Suprapubic skin (tissue), 4 donors: Measurements from ENCODE around the gene EPS8L1.

ENCODE experiments used
- CTCF ChIP-seq, 2 donors: fragments of 200-600 bp in 1 of 2; fragments of 450-650 bp in 1 of 2; sonication (generic) in 1 of 2; IDR thresholded peaks; one replicate each; pipeline ENCODE4 v1.5.1; 2016 to 2019; ENCODE audit warnings: antibody characterized with exemption in 2 of 2, mild to moderate bottlenecking in 1 of 2, moderate library complexity in 1 of 2
- EP300 ChIP-seq: sonication (generic); formaldehyde crosslinking; IDR thresholded peaks from one replicate; pipeline ENCODE4 v1.6.1; 2017; ENCODE audit warnings: antibody characterized with exemption
- POLR2A ChIP-seq, 2 donors: fragments of 450-650 bp; IDR thresholded peaks; one replicate each; pipeline ENCODE4 v1.6.1; 2017; ENCODE audit warnings: antibody characterized with exemption in 2 of 2, mild to moderate bottlenecking in 2 of 2, moderate library complexity in 2 of 2
- POLR2AphosphoS5 ChIP-seq, 3 donors: sonication (generic); formaldehyde crosslinking; IDR thresholded peaks; one replicate each; pipeline ENCODE4 v1.6.1; 2017; ENCODE audit warnings: antibody characterized with exemption in 3 of 3

GRCh38 chr19:55053735-55054134 is 21.9 kb upstream of the EPS8L1 start:
- TF ChIP-seq CTCF (IDR thresholded peaks at IDR 0.05): no peak
- no peak for TF ChIP-seq POLR2A (IDR thresholded peaks at IDR 0.05)
- TF ChIP-seq POLR2AphosphoS5 (IDR thresholded peaks at IDR 0.05): no peak
- no peak for TF ChIP-seq EP300
